A549 treated with CpdA at 1 μM for 4 hours (cell line): Measurements from ENCODE around the gene TINCR. TPM values are rescaled to one million over a fixed set of nuclear protein-coding genes. Genes with fewer than 3 reads are reported as not detected.

Source experiments
- total RNA-seq: library from RNA; stranded (reverse); fragments of 200-300 nt; extraction: Qiagen RNA extraction; gene quantifications from 5 replicates; pipeline ENCODE4 v1.2.3, GENCODE V29; 2022; ENCODE audit warnings: low read depth

TINCR gene
- 2.1 to 3.5 TPM (median 2.7 TPM) in 5 replicates for total RNA-seq

GRCh38 chr19:5567360-5567969 is at the start of gene TINCR:
Gene TINCR, minus strand, starts transcription at chr19:5567953.

Other genes with a start within 250 kb of the TINCR start
- 17.8 to 30.0 TPM (median 24.6 TPM) in 5 replicates for gene PTPRS, start 227.1 kb downstream of the TINCR start, total RNA-seq
- not detected in 5 replicates for gene ZNRF4, start 112.5 kb downstream of the TINCR start, total RNA-seq
- gene SAFB2, start 54.8 kb upstream of the TINCR start, total RNA-seq: 31.1 to 44.9 TPM (median 39.8 TPM) in 5 replicates
- 58.8 to 63.8 TPM (median 62.6 TPM) in 5 replicates for gene SAFB, start 55.1 kb upstream of the TINCR start, total RNA-seq
- gene MICOS13, start 112.6 kb upstream of the TINCR start, total RNA-seq: 52.3 to 71.7 TPM (median 63.8 TPM) in 5 replicates
- 3.8 to 4.9 TPM (median 4.5 TPM) in 5 replicates for gene HSD11B1L, start 113.1 kb upstream of the TINCR start, total RNA-seq
- gene RPL36, start 122.3 kb upstream of the TINCR start, total RNA-seq: 721 to 887 TPM (median 768 TPM) in 5 replicates
- 47.0 to 62.5 TPM (median 60.5 TPM) in 5 replicates for gene LONP1, start 152.2 kb upstream of the TINCR start, total RNA-seq
- 0.05 TPM in 1 of 5 replicates, not detected in the others for gene CATSPERD, start 152.7 kb upstream of the TINCR start, total RNA-seq
- gene PRR22, start 216.8 kb upstream of the TINCR start, total RNA-seq: 1.4 to 3.2 TPM (median 2.7 TPM) in 5 replicates
- 27.8 to 31.9 TPM (median 30.1 TPM) in 5 replicates for gene DUS3L, start 223.2 kb upstream of the TINCR start, total RNA-seq
- 0.27 to 0.96 TPM (median 0.58 TPM) in 5 replicates for gene NRTN, start 237.1 kb upstream of the TINCR start, total RNA-seq